ENCODE results near the gene SORL1.

SORL1 gene

DNA sequence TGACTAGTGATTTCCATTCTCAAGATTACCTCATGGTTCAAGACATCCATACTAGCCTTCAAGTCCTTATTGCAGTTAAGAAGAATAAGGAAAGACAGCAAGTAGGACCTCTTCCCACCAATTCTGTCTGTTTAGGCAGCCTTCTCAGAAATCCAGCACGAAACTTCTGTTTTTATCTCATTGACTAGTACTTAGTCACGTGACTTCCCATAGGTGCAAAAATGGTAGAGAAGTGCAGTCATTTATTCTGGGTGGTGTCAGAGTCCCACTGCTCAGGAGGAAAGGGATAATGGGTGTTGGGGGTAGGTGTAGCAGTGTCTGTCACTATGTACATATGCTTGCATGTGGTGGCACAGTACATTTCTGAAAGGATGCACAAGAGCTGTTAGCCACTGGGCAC, 58.3 kb downstream of the SORL1 start:
- no peak for TF ChIP-seq CTCF (IDR thresholded peaks at IDR 0.05; ENCODE audit: control insufficient read depth, insufficient read depth, low read depth, low read length, missing control alignments)
- no peak for DNase-seq (ENCODE audit: low read depth)
- H3K4me3 ChIP-seq (ENCODE audit: control insufficient read depth, low read depth, low read length): no peak overlapping the region

DNA sequence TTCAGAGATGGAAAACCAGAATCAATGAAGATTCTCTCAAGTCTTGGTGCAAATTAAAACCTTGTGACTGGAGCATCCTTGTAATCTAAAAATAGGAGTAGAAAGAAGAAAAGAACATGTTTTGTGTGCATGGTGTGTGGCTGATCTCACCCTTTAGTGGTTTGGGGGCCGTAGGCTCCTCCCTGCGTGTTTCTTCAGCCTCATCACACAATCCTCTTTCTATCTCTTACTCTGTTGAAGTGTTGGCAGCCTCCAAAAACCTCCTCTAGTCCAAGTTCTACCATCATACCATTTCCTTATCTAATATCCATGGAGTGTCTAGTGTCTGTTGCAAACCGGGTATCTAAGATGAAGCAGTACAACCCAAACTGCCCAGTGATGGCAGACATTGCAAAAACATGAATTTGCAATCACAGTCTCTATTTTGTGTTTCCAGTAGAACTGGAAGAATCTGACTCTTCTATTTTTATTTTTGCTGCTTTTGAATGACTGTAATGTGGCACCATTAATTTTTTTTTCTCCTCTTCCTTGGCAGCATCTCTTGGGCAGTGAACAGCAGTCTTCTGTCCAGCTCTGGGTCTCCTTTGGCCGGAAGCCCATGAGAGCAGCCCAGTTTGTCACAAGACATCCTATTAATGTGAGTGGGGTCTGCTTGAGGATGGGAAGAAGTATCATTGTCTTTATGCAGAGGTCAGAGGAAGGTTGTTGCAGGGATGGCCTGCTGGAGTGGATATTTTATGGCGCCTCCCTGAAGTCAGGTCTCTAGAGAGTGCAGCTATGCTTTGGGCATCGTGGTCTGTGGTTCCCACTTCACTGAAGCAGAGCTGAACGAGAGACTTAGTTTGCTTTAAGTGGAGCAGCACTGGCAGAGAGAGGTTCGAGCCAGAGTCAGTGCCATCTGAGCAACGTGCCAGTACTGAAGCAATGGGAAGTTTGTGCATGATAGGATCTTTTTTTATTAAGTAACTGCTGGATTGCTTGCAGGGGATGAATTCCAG, 60.7 kb downstream of the SORL1 start:
- no peak for TF ChIP-seq CTCF (IDR thresholded peaks at IDR 0.05; ENCODE audit: control insufficient read depth, insufficient read depth, low read depth, low read length, missing control alignments)
- DNase-seq (ENCODE audit: low read depth): no peak
- no peak overlapping the region for H3K4me3 ChIP-seq (ENCODE audit: control insufficient read depth, low read depth, low read length)

GRCh38 chr11:121513807-121514206, 61.7 kb downstream of the SORL1 start:
- no peak for TF ChIP-seq CTCF (IDR thresholded peaks at IDR 0.05; ENCODE audit: control insufficient read depth, insufficient read depth, low read depth, low read length, missing control alignments)
- H3K4me3 ChIP-seq (ENCODE audit: control insufficient read depth, low read depth, low read length): no peak overlapping the region
- no peak for DNase-seq (ENCODE audit: low read depth)

- TF ChIP-seq CTCF (IDR thresholded peaks at IDR 0.05; ENCODE audit: control insufficient read depth, insufficient read depth, low read depth, low read length, missing control alignments): no peak
- no peak for DNase-seq (ENCODE audit: low read depth)
- no peak overlapping the region for H3K4me3 ChIP-seq (ENCODE audit: control insufficient read depth, low read depth, low read length)
Observed at GRCh38 chr11:121514432-121515334, 62.6 kb downstream of the SORL1 start.

DNA sequence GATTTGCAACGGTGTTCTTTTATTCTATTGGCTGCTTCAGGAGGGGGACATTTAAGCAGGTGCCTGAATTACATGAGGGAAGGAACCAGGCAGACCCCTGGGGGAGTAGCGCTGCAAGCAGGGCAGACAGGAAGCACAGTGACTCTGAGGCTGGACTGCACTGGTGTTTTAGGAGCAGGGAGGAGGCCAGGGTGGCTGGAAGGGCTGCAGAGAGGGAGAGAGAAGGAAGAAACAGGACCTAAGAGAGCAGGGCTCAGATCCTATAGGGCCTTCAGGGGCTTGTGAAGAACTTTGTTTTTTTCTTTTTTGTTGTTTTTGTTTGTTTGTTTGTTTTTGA, 63.2 kb downstream of the SORL1 start:
- no peak for TF ChIP-seq CTCF (IDR thresholded peaks at IDR 0.05; ENCODE audit: control insufficient read depth, insufficient read depth, low read depth, low read length, missing control alignments)
- no peak for DNase-seq (ENCODE audit: low read depth)

DNA sequence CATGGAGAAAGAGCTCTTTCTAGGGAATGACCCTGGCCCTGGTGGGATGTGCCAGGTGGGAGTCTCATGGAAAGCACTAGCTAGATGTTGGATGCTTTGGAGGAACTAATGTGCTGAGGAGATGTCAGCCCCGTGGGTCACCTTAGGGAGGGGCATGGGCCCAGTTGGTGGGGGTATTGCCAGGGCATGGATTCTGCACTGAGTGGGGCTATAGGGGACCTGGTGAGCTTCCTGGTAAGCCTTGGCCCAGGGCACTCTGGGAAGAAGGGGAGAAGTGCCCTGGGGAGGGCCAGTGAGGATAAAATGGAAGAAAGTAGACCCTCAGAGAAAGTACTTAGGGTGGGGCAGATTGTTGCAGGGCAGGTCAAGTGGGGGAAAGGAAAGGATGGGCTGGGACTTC, 65.9 kb downstream of the SORL1 start:
- DNase-seq (ENCODE audit: low read depth): no peak
- TF ChIP-seq CTCF (IDR thresholded peaks at IDR 0.05; ENCODE audit: control insufficient read depth, insufficient read depth, low read depth, low read length, missing control alignments): no peak
- H3K4me3 ChIP-seq (ENCODE audit: control insufficient read depth, low read depth, low read length): no peak overlapping the region

More for the DNA sequence above, 63.2 kb downstream of the SORL1 start:
- H3K4me3 ChIP-seq (ENCODE audit: control insufficient read depth, low read depth, low read length): no peak overlapping the region
